Measurements from ENCODE around the gene STN1.

GRCh38 chr10:103905441-103905840 lies 12.5 kb downstream of the STN1 start:
- no peak for TF ChIP-seq POLR2A (IDR thresholded peaks at IDR 0.05; ENCODE audit: control extremely low read depth in 1 of 2, low read depth in 2 of 2, low read length in 2 of 2)
- no peak for TF ChIP-seq TBP (IDR thresholded peaks at IDR 0.05; ENCODE audit: low read depth, low read length)
- no peak for TF ChIP-seq ATF2 (IDR thresholded peaks at IDR 0.05; ENCODE audit: low read length)
- no peak for TF ChIP-seq RNF2 (IDR thresholded peaks at IDR 0.05; ENCODE audit: borderline replicate concordance, low read depth, low read length, missing control alignments, poor library complexity, severe bottlenecking)
- no peak for TF ChIP-seq HDAC6 (IDR thresholded peaks at IDR 0.05; ENCODE audit: low read depth, low read length)

Measured in H1 (cell line).